Endometrium (tissue), 2 donors: ENCODE results near the gene CFAP221.

Experiments
- FAIRE-seq: peaks from 2 replicates; lab custom pipeline; 2012; peaks lifted over from hg19 to GRCh38; lab: Jason Lieb, UNC
- donor health status: control.
- donor health status: control.

CFAP221 gene

GRCh38 chr2:119699016-119699606 lies 154.9 kb downstream of the CFAP221 start:
- FAIRE-seq = no peak

DNA sequence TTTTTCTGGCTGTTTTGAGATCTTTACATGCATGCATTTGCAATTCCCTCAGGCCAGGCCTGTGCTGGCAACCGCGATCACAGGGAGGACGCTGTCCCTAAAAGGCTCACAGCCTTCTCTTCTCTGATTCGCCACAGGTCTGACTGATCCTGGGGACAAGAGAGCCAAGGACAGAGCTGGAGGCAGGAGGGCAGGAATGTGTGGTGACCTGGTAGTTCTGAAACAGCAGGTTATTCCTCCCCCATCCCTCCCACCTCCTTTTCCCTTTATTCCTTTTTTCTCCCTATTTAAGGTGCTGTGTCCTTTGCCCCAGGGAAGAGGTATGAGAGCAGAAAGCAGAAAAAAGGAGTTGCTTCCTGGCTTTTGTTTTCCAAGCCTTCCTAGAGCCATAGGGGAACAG lies 156.6 kb downstream of the CFAP221 start:
- no peak for FAIRE-seq

GRCh38 chr2:119701352-119701751 lies 157.1 kb downstream of the CFAP221 start:
- no peak for FAIRE-seq

- no peak for FAIRE-seq
Measured at GRCh38 chr2:119702203-119702917, 158.1 kb downstream of the CFAP221 start.

DNA sequence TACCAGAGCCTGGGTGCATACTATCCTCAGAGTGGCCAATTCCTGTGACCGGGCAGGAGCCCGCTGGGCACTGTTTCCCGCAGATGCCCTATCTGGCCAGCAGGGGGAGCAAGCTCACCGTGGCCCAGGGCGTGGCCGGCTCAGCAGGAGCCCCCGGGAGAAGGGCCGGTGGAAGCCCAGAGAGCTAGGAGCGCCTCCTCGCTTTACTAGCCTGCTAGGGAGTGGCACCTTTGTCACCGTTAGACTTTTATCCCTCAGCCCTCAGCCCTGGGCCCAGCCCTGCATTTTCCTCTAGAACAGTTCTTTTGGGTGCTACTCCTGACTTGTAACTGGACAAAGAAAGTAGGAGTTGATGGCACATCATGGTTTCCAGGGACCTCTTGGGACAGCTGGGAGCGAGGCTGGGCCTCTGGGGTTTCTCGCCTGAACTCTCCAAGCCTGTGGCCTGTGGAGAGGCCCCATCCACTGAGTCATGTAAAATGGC lies 158.7 kb downstream of the CFAP221 start:
- no peak for FAIRE-seq

DNA sequence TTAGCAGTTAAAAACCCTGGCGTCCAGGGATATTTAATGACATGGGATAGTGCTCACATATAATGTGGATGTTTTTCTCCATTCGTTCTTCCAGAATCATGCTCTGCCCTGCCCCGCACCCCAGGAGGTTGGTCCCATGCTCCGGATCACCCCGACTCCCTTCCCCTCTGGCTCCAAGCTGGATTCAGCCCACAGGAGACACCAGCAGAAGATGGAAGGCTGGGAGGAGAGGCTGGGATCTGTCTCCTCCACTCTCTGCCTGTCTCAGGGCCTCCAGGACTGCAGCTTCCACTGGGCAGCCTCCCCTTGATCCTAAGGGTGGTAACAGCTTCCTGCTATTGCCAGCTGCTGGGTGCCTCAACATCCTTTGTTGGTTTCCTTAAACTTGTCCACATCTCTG lies 159.3 kb downstream of the CFAP221 start:
- FAIRE-seq = no peak

DNA sequence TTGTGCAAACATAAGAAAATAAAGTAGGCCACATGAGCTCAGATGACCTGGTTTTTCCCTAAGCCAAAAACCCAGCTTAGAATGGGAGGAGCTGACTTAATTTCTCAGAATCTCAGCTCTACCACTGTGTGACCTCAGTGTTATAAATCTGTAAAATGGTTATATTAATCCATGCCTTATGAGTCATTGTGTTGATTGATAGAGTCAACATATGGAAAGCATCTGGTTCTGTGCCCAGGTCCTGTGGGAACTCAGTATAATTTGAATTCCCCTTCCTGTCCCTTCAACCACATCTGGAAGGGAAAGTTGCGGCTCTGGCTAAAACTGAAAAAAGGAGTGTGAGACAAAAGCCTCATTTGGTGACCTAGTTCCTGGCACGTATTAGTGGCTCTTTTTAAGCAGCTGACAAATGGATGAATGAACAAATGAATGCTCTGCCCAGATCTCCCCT lies 160.4 kb downstream of the CFAP221 start:
- no peak for FAIRE-seq

- no peak for FAIRE-seq
Measured at GRCh38 chr2:119706221-119706620, 162.0 kb downstream of the CFAP221 start.
